ENCODE data around the gene APOBR. TPM values are rescaled to one million over a fixed set of nuclear protein-coding genes. Genes with fewer than 3 reads are reported as not detected.
"Not testable (repeated sequence)": the region's sequence is repeated elsewhere in the genome, so short reads cannot be mapped to it uniquely, and the experiment has no call there.

Gene APOBR
- total RNA-seq, 1 experiment from 2014 or later, result not detected

- Histone ChIP-seq H3K4me3 (no peak overlapping the region), H3K27ac (no peak overlapping the region), H3K36me3 (no peaks in the 10 kb centered on the region), H3K27me3 (no peaks in the 10 kb centered on the region), H3K4me1 (no peaks in the 10 kb centered on the region), H3K9me3 (replicated peaks) (no peaks in the 10 kb centered on the region)
- no peak for DNase-seq
Observed at GRCh38 chr16:28511031-28511430, 16.6 kb downstream of the APOBR start.

GRCh38 chr16:28511801-28512789 lies 17.7 kb downstream of the APOBR start:
- Histone ChIP-seq H3K27me3 (no peaks in the 10 kb centered on the region), H3K4me3 (no peak overlapping the region), H3K9me3 (replicated peaks) (no peaks in the 10 kb centered on the region), H3K27ac (no peak overlapping the region), H3K4me1 (no peaks in the 10 kb centered on the region), H3K36me3 (no peaks in the 10 kb centered on the region)
- DNase-seq, result no peak

- Histone ChIP-seq H3K4me1 (no peaks in the 10 kb centered on the region), H3K4me3 (no peak overlapping the region), H3K9me3 (replicated peaks) (no peaks in the 10 kb centered on the region), H3K36me3 (no peaks in the 10 kb centered on the region), H3K27ac (no peak overlapping the region), H3K27me3 (no peaks in the 10 kb centered on the region)
- no peak for DNase-seq
Observed at GRCh38 chr16:28513484-28514181, 19.2 kb downstream of the APOBR start.

- H3K27ac ChIP-seq, result no peak overlapping the region
- no peak for DNase-seq
- H3K4me1 ChIP-seq, result no peaks in the 10 kb centered on the region
- H3K4me3 ChIP-seq, result no peak overlapping the region
- H3K9me3 ChIP-seq (replicated peaks), result no peaks in the 10 kb centered on the region
- H3K36me3 ChIP-seq, result no peaks in the 10 kb centered on the region
- H3K27me3 ChIP-seq, result no peaks in the 10 kb centered on the region
Observed at GRCh38 chr16:28514246-28514645, 19.8 kb downstream of the APOBR start.

DNA sequence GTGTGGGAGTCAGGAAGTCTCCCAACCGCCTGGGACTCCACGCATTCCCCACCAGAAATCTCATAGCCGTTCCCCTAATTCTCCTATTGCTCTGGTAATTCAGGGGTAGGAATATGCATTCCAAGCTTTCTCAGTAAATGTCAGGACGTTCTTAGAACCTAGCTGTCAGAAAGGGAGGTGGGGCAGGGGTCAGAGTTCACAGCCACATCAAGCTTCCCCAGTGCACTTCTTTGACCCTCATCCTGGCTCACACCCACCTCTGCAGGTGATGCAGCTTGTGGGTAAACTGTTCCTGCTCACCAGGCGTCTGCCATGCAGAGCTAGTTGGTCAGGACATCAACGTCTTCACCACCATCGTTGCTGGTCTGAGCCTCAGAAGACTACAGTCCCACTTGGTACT lies 26.2 kb downstream of the APOBR start:
- H3K27ac ChIP-seq, result no peak overlapping the region
- DNase-seq, result no peak
- no peaks in the 10 kb centered on the region for H3K36me3 ChIP-seq
- H3K4me3 ChIP-seq, result no peak overlapping the region
- H3K9me3 ChIP-seq (replicated peaks), result no peaks in the 10 kb centered on the region
- H3K4me1 ChIP-seq, result no peaks in the 10 kb centered on the region
- no peaks in the 10 kb centered on the region for H3K27me3 ChIP-seq

GRCh38 chr16:28521436-28521835 lies 27.0 kb downstream of the APOBR start:
- no peaks in the 10 kb centered on the region for H3K27me3 ChIP-seq
- no peaks in the 10 kb centered on the region for H3K4me1 ChIP-seq
- H3K9me3 ChIP-seq (replicated peaks), result no peaks in the 10 kb centered on the region
- no peaks in the 10 kb centered on the region for H3K36me3 ChIP-seq
- H3K27ac ChIP-seq, result no peak overlapping the region
- no peak for DNase-seq
- H3K4me3 ChIP-seq, result no peak overlapping the region

DNA sequence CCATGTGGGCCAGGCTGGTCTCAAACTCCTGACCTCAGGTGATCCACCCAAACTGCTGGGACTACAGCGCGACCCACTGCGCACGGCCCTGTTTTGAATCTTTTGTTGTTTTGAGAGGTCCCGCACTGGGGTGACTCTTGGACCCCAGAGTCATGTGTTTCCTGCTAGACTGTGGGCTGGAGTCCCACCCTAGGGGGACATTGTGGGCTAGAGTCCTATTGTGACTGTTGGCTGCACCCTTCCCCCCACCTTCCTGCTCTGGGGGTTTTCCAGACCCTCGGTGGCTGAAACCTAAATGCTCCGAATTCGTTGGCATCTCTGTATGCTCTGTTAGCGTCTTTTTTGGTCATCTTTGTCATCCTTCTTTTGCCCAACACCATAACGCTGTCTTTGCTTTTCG lies 28.3 kb downstream of the APOBR start:
- H3K27ac ChIP-seq, result no peak overlapping the region
- no peaks in the 10 kb centered on the region for H3K36me3 ChIP-seq
- H3K4me1 ChIP-seq, result no peaks in the 10 kb centered on the region
- no peak for DNase-seq
- H3K9me3 ChIP-seq (replicated peaks), result no peaks in the 10 kb centered on the region
- H3K4me3 ChIP-seq, result no peak overlapping the region
- H3K27me3 ChIP-seq, result no peaks in the 10 kb centered on the region

DNA sequence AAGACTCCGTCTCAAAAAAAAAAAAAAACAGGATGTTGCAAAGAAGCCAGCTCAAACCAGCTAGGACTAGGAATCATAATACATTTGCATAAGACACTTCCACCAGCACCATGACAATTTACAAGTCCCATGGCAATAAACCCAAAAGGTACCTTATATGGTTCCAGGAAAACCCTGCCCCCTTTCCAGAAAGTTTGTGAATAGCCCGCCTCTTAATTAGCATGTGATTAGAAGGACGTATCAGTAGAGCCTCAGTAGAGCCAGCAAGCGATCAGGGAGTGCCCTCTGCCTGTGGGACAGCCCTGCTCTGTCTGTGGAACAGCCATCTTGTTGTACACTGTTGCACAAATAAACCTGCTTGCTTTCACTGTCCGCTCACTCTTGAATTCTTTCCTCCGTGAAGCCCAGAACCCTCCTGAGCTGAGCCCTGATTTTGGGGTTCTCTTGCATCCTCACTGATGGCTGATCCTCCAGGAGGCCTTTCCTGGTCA lies 30.3 kb downstream of the APOBR start:
- DNase-seq, result no peak

DNA sequence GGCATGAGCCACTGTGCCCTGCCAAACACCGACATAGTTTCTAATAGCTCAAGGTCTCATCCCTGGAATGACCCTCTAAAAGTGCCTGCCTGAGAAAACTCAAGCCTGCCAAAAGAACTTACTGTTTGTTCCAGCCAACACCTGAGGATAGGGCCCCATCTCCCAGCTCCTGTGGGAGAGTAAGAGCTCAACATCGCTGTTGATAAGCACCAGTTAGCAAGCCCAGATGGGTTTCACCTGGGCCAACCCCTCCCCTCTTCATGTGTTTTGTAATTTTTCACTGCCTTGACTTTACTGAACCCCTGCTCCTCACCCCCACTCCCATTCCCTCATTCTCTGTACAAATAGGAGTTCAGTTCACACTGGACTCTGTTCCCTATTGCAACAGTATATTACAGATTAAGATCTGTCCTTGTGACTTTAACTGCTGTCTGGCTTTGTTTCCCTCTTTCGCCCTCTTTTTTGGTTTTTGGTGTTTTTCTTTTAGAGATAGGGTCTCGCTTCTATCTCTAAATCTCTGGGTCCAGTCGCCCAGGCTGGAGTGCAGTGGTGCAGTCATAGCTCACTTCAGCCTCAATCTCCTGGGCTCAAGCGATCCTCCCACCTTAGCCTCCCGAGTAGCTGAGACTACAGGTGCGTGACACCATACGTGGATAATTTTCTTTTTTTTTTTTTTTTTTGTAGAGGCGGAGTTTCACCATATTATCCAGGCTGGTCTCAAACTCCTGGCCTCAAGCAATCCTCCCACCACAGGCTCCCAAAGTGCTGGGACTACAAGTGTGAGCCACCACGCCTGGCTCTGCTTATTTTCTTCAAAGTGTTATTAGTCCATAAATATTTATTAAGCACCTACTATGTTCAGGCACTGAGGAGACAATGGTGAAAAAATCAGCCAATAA lies 32.0 kb downstream of the APOBR start:
- Histone ChIP-seq H3K4me3 (no peak overlapping the region), H3K36me3 (no peaks in the 10 kb centered on the region), H3K27me3 (no peaks in the 10 kb centered on the region), H3K4me1 (no peaks in the 10 kb centered on the region), H3K9me3 (replicated peaks) (no peaks in the 10 kb centered on the region), H3K27ac (no peak overlapping the region)
- DNase-seq, result no peak

More for the DNA sequence above, 30.3 kb downstream of the APOBR start:
- no peak overlapping the region for H3K27ac ChIP-seq
- H3K4me1 ChIP-seq, result no peaks in the 10 kb centered on the region
- no peaks in the 10 kb centered on the region for H3K9me3 ChIP-seq (replicated peaks)
- H3K4me3 ChIP-seq, result no peak overlapping the region
- no peaks in the 10 kb centered on the region for H3K36me3 ChIP-seq
- H3K27me3 ChIP-seq, result no peaks in the 10 kb centered on the region

GRCh38 chr16:28527100-28527785 lies 32.8 kb downstream of the APOBR start:
- not testable (repeated sequence) for DNase-seq; H3K36me3 ChIP-seq; H3K27ac ChIP-seq; H3K9me3 ChIP-seq (replicated peaks); H3K27me3 ChIP-seq; H3K4me3 ChIP-seq; H3K4me1 ChIP-seq

DNA sequence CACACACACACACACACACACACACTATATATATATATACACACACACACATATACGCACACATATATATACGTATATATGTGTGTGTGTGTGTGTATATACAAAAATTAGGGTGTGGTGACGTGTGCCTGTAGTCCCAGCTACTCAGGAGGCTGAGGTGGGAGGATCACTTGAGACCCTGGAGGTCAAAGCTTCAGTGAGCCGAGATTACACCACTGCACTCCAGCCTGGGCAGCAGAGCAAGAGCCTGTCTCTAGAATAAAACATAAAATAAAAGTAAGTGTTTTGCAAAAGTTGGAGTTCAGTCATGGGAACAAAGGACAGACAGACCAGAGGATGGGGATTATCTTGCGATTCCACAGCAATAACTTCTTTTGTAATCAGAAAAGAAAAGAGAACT lies 33.5 kb downstream of the APOBR start:
- Histone ChIP-seq H3K4me3 (no peak overlapping the region), H3K27ac (no peak overlapping the region), H3K9me3 (replicated peaks) (no peaks in the 10 kb centered on the region), H3K27me3 (no peaks in the 10 kb centered on the region), H3K4me1 (no peaks in the 10 kb centered on the region), H3K36me3 (no peaks in the 10 kb centered on the region)
- DNase-seq, result no peak

GRCh38 chr16:28528463-28528867 lies 34.0 kb downstream of the APOBR start:
- Histone ChIP-seq H3K4me3 (no peak overlapping the region), H3K27me3 (no peaks in the 10 kb centered on the region), H3K27ac (no peak overlapping the region), H3K4me1 (no peaks in the 10 kb centered on the region), H3K36me3 (no peaks in the 10 kb centered on the region), H3K9me3 (replicated peaks) (no peaks in the 10 kb centered on the region)
- no peak for DNase-seq

DNA sequence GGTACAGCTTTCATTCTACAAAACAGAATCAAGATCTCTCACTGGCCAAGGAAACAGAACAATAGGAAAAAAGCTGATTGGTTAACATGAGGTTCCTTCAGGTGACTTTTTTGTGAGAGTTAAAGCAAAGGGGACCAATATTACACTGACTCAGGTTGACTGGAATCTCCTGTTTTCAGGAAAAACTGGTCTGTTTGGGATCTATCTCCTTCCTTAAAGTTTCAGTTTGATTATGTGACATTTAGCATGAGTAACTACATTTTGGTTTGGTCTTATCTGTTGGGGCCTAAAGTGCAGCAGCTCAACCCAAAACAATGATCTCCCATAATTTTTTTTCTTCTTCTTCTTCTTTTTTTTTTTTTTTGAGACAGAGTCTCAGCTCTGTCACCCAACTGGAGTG lies 34.7 kb downstream of the APOBR start:
- DNase-seq, result no peak
- Histone ChIP-seq H3K4me3 (no peak overlapping the region), H3K4me1 (no peaks in the 10 kb centered on the region), H3K36me3 (no peaks in the 10 kb centered on the region), H3K27me3 (no peaks in the 10 kb centered on the region), H3K9me3 (replicated peaks) (no peaks in the 10 kb centered on the region), H3K27ac (no peak overlapping the region)

Measured in SJCRH30 (cell line).